Lower leg skin (tissue), 4 donors: ENCODE measurements around the gene CCNYL1. TPM values are rescaled to one million over a fixed set of nuclear protein-coding genes. Genes with fewer than 3 reads are reported as not detected.
A peak's percentile ranks its signal among the peaks of the same experiment; 100 is the strongest.

Experiments
- DNase-seq, 2 donors: peaks; one replicate each; pipeline ENCODE4 v3.0.0-alpha.2; 2019; ENCODE audit warnings: low spot score in 2 of 2
- H3K4me3 ChIP-seq: fragments of 200-600 bp; sonication (generic); 2 replicates; pipeline ENCODE4 v1.5.1; 2017; ENCODE audit warnings: mild to moderate bottlenecking, low read depth; ENCODE audit not compliant: poor library complexity, severe bottlenecking
- POLR2A ChIP-seq, 2 donors: fragments of 450-650 bp; IDR thresholded peaks; one replicate each; pipeline ENCODE4 v1.6.1; 2016 to 2017; ENCODE audit warnings: antibody characterized with exemption in 2 of 2, mild to moderate bottlenecking in 1 of 2, moderate library complexity in 1 of 2
- WGBS, 2 donors: methylation state at CpG; one replicate each; pipeline ENCODE4 v1.1.5; 2018; 5-methylcytosine and 5-hydroxymethylcytosine counted together
- intact Hi-C: fragments of 100-400 bp; cut with DNase I; formaldehyde crosslinking; loops from one replicate; pipeline ENCODE4 v1.15.0; 2023; ENCODE audit warnings: low total_unique reads
- total RNA-seq, 4 donors: library from RNA; depleted of rRNA; stranded (reverse); fragments of >200 nt; gene quantifications; one replicate each; pipeline ENCODE4 v1.1.0, GENCODE V29; 2016
- TF ChIP-seq, protein P1 (sequence below), 3 donors: fragments of 450-650 bp; IDR thresholded peaks; one replicate each; pipeline ENCODE4 v1.5.1; 2016; ENCODE audit warnings: antibody characterized with exemption in 3 of 3, mild to moderate bottlenecking in 3 of 3, moderate library complexity in 2 of 3

The CCNYL1 gene
- total RNA-seq, 4 donors from 2014 or later = 2.2 to 10.1 (median 3.6) TPM

- no peak overlapping the region for H3K4me3 ChIP-seq
- intact Hi-C loops = no loop called here
- 85 to 86% methylated on average over 4 of the region's 4 CpGs for WGBS, 2 donors
- TF ChIP-seq, protein P1, sequence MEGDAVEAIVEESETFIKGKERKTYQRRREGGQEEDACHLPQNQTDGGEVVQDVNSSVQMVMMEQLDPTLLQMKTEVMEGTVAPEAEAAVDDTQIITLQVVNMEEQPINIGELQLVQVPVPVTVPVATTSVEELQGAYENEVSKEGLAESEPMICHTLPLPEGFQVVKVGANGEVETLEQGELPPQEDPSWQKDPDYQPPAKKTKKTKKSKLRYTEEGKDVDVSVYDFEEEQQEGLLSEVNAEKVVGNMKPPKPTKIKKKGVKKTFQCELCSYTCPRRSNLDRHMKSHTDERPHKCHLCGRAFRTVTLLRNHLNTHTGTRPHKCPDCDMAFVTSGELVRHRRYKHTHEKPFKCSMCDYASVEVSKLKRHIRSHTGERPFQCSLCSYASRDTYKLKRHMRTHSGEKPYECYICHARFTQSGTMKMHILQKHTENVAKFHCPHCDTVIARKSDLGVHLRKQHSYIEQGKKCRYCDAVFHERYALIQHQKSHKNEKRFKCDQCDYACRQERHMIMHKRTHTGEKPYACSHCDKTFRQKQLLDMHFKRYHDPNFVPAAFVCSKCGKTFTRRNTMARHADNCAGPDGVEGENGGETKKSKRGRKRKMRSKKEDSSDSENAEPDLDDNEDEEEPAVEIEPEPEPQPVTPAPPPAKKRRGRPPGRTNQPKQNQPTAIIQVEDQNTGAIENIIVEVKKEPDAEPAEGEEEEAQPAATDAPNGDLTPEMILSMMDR (IDR thresholded peaks at IDR 0.05) = no peak
- TF ChIP-seq POLR2A (IDR thresholded peaks at IDR 0.05) = no peak
- no peak for DNase-seq
Measured at GRCh38 chr2:207725873-207726578, 14.6 kb downstream of the CCNYL1 start.

- intact Hi-C loops = no loop called here
- TF ChIP-seq, protein P1 (IDR thresholded peaks at IDR 0.05) = no peak
- TF ChIP-seq POLR2A (IDR thresholded peaks at IDR 0.05) = no peak
- WGBS, 2 donors = 30 to 33% methylated on average over 2 of the region's 2 CpGs
- no peak for DNase-seq
- H3K4me3 ChIP-seq = no peak overlapping the region
Measured at GRCh38 chr2:207727261-207727660, 15.8 kb downstream of the CCNYL1 start.

- no peak for TF ChIP-seq POLR2A (IDR thresholded peaks at IDR 0.05)
- WGBS, 2 donors = 94% methylated on average over 8 of the region's 8 CpGs
- DNase-seq = no peak
- intact Hi-C loops = no loop called here
- H3K4me3 ChIP-seq = no peak overlapping the region
Measured at GRCh38 chr2:207729465-207729998, 18.1 kb downstream of the CCNYL1 start.

DNA sequence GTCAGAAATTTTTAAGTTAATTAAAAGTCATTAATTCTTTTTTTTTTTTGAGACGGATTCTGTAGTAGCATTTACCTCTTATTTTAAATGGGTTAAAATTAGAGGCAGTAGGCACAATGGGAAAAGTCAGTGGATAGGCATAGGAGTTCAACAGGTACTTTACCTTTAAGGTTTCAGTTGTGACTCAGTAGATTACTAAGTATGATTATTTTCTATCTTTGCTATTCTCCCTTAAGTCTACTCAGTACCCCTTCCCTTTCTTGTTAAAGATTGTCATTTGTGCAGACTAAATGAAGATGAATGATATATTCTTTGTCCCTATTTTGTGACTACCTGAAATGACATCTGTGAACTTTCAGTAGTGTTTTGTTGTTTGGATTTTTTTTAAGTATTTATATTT, 19.7 kb downstream of the CCNYL1 start:
- no peak for DNase-seq
- intact Hi-C loops = no loop called here
- TF ChIP-seq, protein P1 (IDR thresholded peaks at IDR 0.05) = no peak
- no peak for TF ChIP-seq POLR2A (IDR thresholded peaks at IDR 0.05)
- WGBS, 2 donors = 92 to 96% methylated on average over 1 of the region's 1 CpG
- H3K4me3 ChIP-seq = no peak overlapping the region

GRCh38 chr2:207733597-207734240, 22.3 kb downstream of the CCNYL1 start:
- 84 to 97% methylated on average over 2 of the region's 2 CpGs for WGBS, 2 donors
- no peak overlapping the region for H3K4me3 ChIP-seq
- intact Hi-C loops = no loop called here
- no peak for DNase-seq
- TF ChIP-seq, protein P1 (IDR thresholded peaks at IDR 0.05) = no peak
- TF ChIP-seq POLR2A (IDR thresholded peaks at IDR 0.05) = no peak

GRCh38 chr2:207734264-207734635, 22.8 kb downstream of the CCNYL1 start:
- WGBS, 2 donors = 43 to 44% methylated on average over 3 of the region's 3 CpGs
- no peak for DNase-seq
- no peak overlapping the region for H3K4me3 ChIP-seq
- intact Hi-C loops = no loop called here
- no peak for TF ChIP-seq POLR2A (IDR thresholded peaks at IDR 0.05)
- TF ChIP-seq, protein P1 (IDR thresholded peaks at IDR 0.05) = peak in 1 of 3 donors; percentile 14
